Measurements from ENCODE around the gene NPAP1. TPM values are rescaled to one million over a fixed set of nuclear protein-coding genes. Genes with fewer than 3 reads are reported as not detected.

The NPAP1 gene
- total RNA-seq, 2 donors from 2014 or later, result 0.26 to 0.33 TPM

DNA sequence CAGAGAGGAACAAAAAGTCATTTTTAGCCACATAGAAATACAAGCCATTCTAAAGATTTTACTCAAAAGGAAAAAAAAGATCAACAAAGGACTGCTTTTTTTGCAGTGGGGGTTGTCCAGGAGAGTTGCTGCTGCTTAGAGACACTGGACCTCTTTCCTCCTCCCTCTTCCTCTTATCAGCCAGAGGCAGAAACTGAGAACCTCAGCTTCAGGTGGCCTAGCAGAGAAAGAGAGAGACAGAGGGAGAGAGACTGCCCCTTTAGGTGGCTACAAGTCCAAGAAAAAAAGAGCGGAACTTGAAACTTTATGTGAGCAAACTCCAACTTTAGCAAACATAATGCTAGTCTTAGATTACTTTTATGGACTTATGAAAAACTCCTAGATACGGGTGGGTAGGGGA lies 54.2 kb downstream of the NPAP1 start:
- WGBS, 2 donors, result 62 to 82% methylated on average over 2 of the region's 2 CpGs
- intact Hi-C loops (cut with DNase I), result no loop called here

More for the DNA sequence above, 54.2 kb downstream of the NPAP1 start:
- no peaks in the 10 kb centered on the region for H3K36me3 ChIP-seq (replicated peaks in 1 of 2; ENCODE audit: insufficient read depth in 1 of 2, low read depth in 2 of 2)
- TF ChIP-seq, protein P1, sequence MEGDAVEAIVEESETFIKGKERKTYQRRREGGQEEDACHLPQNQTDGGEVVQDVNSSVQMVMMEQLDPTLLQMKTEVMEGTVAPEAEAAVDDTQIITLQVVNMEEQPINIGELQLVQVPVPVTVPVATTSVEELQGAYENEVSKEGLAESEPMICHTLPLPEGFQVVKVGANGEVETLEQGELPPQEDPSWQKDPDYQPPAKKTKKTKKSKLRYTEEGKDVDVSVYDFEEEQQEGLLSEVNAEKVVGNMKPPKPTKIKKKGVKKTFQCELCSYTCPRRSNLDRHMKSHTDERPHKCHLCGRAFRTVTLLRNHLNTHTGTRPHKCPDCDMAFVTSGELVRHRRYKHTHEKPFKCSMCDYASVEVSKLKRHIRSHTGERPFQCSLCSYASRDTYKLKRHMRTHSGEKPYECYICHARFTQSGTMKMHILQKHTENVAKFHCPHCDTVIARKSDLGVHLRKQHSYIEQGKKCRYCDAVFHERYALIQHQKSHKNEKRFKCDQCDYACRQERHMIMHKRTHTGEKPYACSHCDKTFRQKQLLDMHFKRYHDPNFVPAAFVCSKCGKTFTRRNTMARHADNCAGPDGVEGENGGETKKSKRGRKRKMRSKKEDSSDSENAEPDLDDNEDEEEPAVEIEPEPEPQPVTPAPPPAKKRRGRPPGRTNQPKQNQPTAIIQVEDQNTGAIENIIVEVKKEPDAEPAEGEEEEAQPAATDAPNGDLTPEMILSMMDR (IDR thresholded peaks at IDR 0.05), result no peak
- TF ChIP-seq POLR2A (IDR thresholded peaks at IDR 0.05), result no peak
- no peak overlapping the region for H3K4me3 ChIP-seq
- H3K27me3 ChIP-seq, result no peaks in the 10 kb centered on the region
- H3K4me1 ChIP-seq, result no peaks in the 10 kb centered on the region
- no peaks in the 10 kb centered on the region for H3K9me3 ChIP-seq
- DNase-seq (no peak), ATAC-seq (no peak)
- H3K27ac ChIP-seq, result no peak overlapping the region

Data from body of pancreas (tissue), 4 donors.